Osteocyte (in vitro differentiated cells): ENCODE measurements around the gene PLEKHG4. TPM values are rescaled to one million over a fixed set of nuclear protein-coding genes. Genes with fewer than 3 reads are reported as not detected.

Source experiments
- DNase-seq: peaks from one replicate; pipeline ENCODE4 v3.0.0; 2021; ENCODE audit warnings: mixed read lengths; ENCODE audit not compliant: unreplicated experiment; ENCODE audit errors: extremely low spot score
- H3K27ac Mint-ChIP-seq: one replicate; pipeline ENCODE4 v1.8.0; 2021; ENCODE audit warnings: mild to moderate bottlenecking, mixed read lengths; ENCODE audit not compliant: unreplicated experiment
- H3K27me3 Mint-ChIP-seq: one replicate; pipeline ENCODE4 v1.8.0; 2021; ENCODE audit warnings: mixed read lengths; ENCODE audit not compliant: unreplicated experiment
- H3K36me3 Mint-ChIP-seq: one replicate; pipeline ENCODE4 v1.8.0; 2021; ENCODE audit warnings: mixed read lengths; ENCODE audit not compliant: unreplicated experiment
- H3K4me1 Mint-ChIP-seq: one replicate; pipeline ENCODE4 v1.8.0; 2021; ENCODE audit warnings: mixed read lengths; ENCODE audit not compliant: unreplicated experiment
- H3K4me3 Mint-ChIP-seq: one replicate; pipeline ENCODE4 v1.8.0; 2021; ENCODE audit warnings: mild to moderate bottlenecking, moderate library complexity, mixed read lengths; ENCODE audit not compliant: unreplicated experiment
- H3K9me3 Mint-ChIP-seq: one replicate; pipeline ENCODE4 v1.8.0; 2021; ENCODE audit warnings: mixed read lengths; ENCODE audit not compliant: unreplicated experiment
- long read RNA-seq: library from polyadenylated mRNA; unstranded; transcript quantifications from one replicate; pipeline ENCODE4 v2.0.0, GENCODE V29; 2021
- total RNA-seq: library from RNA; stranded (reverse); gene quantifications from 2 replicates; pipeline ENCODE4 v1.2.1, GENCODE V29; 2021
- TF ChIP-seq, protein P1 (sequence below): fragments of 200-600 bp; sonication (generic); IDR thresholded peaks from 2 replicates; pipeline ENCODE4 v1.5.0; 2021; ENCODE audit warnings: antibody characterized with exemption, mild to moderate bottlenecking, moderate library complexity

PLEKHG4 gene
- total RNA-seq = 10.1 and 11.4 TPM in 2 replicates
- long read RNA-seq, partial matches to known transcripts = 1 of 2 reads
- long read RNA-seq, other reads (novel, unspliced or antisense) = 1 of 2 reads

DNA sequence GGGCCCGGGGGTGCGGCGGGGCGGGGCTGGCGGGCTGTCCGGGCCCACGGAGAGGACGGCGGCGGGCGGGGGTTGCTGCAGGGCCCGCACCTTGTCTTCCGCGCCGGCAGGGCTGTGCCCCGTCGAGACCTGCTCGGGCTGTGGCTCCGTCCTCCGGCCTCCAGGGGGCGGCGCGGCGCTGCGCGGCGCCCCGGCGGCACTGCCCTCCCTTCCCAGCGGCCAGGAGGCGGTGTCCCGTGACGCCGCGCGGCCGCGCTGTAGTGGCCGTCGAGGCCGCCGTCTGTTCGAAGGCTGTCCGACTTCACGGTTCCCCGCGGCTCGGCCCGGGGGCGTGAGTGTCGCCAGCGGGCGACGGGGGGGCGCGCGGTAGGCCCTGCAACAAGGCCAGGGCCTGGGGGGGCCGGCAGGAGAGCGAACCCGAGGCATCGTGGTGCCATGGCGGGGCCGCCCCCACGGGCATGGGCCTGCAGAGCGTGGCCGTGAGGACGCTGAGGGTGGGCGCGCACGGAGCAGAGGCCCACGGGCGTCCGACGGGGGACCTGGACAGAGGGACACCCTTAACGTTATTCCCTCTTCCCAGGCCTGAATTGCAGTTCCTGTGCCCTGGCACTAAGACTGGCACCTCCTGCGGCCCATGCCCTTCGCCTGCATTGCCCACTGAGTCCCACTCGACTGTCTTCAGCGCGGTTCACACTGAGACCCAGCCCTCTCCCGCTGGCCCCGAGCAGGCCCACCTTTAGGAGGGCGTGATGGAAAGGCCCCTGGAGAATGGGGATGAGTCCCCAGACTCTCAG lies at the start of gene PLEKHG4:
Gene PLEKHG4, plus strand, starts transcription at position 237 of the 794 bp plus-strand sequence. Its CDS starts 513 bp downstream, at position 750.
- H3K27ac Mint-ChIP-seq = peak within 1 kb of the TSS; percentile 79
- TF ChIP-seq, protein P1, sequence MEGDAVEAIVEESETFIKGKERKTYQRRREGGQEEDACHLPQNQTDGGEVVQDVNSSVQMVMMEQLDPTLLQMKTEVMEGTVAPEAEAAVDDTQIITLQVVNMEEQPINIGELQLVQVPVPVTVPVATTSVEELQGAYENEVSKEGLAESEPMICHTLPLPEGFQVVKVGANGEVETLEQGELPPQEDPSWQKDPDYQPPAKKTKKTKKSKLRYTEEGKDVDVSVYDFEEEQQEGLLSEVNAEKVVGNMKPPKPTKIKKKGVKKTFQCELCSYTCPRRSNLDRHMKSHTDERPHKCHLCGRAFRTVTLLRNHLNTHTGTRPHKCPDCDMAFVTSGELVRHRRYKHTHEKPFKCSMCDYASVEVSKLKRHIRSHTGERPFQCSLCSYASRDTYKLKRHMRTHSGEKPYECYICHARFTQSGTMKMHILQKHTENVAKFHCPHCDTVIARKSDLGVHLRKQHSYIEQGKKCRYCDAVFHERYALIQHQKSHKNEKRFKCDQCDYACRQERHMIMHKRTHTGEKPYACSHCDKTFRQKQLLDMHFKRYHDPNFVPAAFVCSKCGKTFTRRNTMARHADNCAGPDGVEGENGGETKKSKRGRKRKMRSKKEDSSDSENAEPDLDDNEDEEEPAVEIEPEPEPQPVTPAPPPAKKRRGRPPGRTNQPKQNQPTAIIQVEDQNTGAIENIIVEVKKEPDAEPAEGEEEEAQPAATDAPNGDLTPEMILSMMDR = peak; percentile 77
- H3K4me3 Mint-ChIP-seq = peak within 1 kb of the TSS; percentile 64
- peaks cover 3% of the 10 kb centered on the region for H3K36me3 Mint-ChIP-seq
- H3K4me1 Mint-ChIP-seq = peaks cover 34% of the 10 kb centered on the region
- H3K9me3 Mint-ChIP-seq = no peaks in the 10 kb centered on the region
- H3K27me3 Mint-ChIP-seq = no peaks in the 10 kb centered on the region
- no peak for DNase-seq

- no peak overlapping the region for H3K4me3 Mint-ChIP-seq
- no peaks in the 10 kb centered on the region for H3K27me3 Mint-ChIP-seq
- TF ChIP-seq, protein P1 = no peak
- H3K27ac Mint-ChIP-seq = no peak overlapping the region
- DNase-seq = no peak
- H3K9me3 Mint-ChIP-seq = no peaks in the 10 kb centered on the region
- H3K4me1 Mint-ChIP-seq = peaks cover 31% of the 10 kb centered on the region
- H3K36me3 Mint-ChIP-seq = peaks cover 25% of the 10 kb centered on the region
These were observed 49.2 kb upstream of the PLEKHG4 start for GRCh38 chr16:67229906-67230808.

DNA sequence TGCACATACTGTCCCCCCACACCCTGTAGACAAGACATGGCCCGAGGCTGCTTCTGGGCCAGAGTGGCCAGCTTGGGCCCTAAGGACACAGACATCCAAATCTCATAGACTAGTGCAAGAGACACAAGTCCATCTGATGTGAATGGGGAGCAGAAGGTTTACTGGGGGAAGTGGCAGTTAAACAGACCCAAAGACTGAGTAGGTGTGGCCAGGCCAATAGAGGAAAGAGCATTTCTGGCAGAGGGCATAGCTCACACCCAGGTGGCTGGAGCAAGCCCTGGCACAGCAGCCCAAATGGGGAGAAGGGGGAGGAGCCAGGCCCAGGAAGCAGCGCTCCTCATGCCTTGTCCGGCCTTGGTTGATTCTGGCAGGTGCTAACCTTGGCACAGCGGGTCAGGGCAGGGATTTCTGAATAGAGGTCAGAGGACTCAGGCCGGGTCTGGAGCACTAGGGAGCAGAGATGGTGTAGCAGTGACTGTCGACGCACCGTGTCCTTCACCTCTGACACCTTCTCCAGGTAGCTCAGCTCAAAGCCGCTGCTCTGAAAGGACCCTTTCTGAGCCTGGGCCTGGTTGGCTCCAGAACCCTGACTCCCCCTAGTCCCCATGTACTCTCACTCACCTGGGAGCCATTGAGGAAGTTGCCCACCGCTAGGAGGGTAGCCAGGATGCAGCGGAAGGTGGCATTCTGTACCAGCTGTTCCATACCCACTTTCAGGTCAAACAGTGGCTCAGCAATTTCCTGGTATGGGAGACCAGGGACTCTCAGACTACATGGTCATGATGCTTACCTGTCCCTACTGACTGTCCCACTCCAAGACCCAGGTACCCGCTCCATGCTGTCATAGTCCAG lies 48.3 kb upstream of the PLEKHG4 start:
- Mint-ChIP-seq H3K27me3 (no peaks in the 10 kb centered on the region), H3K27ac (no peak overlapping the region), H3K9me3 (no peaks in the 10 kb centered on the region), H3K36me3 (peaks cover 26% of the 10 kb centered on the region), H3K4me3 (no peak overlapping the region), H3K4me1 (peaks cover 26% of the 10 kb centered on the region)
- TF ChIP-seq, protein P1 = no peak
- DNase-seq = no peak

GRCh38 chr16:67233596-67233995 lies 45.7 kb upstream of the PLEKHG4 start:
- Mint-ChIP-seq H3K27me3 (no peaks in the 10 kb centered on the region), H3K4me3 (no peak overlapping the region), H3K4me1 (peaks cover 4% of the 10 kb centered on the region), H3K36me3 (peaks cover 41% of the 10 kb centered on the region), H3K9me3 (no peaks in the 10 kb centered on the region), H3K27ac (no peak overlapping the region)
- DNase-seq = no peak
- TF ChIP-seq, protein P1 = no peak
